Liver (tissue), 9 donors: Measurements from ENCODE around the gene SLC22A15. TPM values are rescaled to one million over a fixed set of nuclear protein-coding genes. Genes with fewer than 3 reads are reported as not detected.

Experiments used
- DNase-seq: peaks from one replicate; pipeline ENCODE4 v3.0.0-alpha.2; 2017; ENCODE audit warnings: low spot score
- H3K27ac ChIP-seq, 2 donors: one replicate each; pipeline ENCODE4 v1.7.0; 2013; ENCODE audit warnings: inconsistent platforms in 2 of 2, low read length in 2 of 2, control low read depth in 1 of 2, low read depth in 1 of 2, mild to moderate bottlenecking in 1 of 2
- H3K27me3 ChIP-seq, 4 donors: one replicate each; pipeline versions ENCODE4 v1.6.1 to v1.7.0; 2013; ENCODE audit warnings: low read length in 3 of 4, inconsistent platforms in 1 of 4, mild to moderate bottlenecking in 1 of 4, moderate library complexity in 1 of 4; ENCODE audit not compliant: control insufficient read depth in 4 of 4, insufficient read depth in 4 of 4
- H3K36me3 ChIP-seq, 4 donors: one replicate each; pipeline versions ENCODE4 v1.6.1 to v1.7.0; 2013; ENCODE audit warnings: low read length in 3 of 4, mild to moderate bottlenecking in 3 of 4, low read depth in 1 of 4, moderate library complexity in 1 of 4; ENCODE audit not compliant: control insufficient read depth in 4 of 4, insufficient read depth in 3 of 4
- H3K4me1 ChIP-seq, 4 donors: one replicate each; pipeline versions ENCODE4 v1.6.1 to v1.7.0; 2013; ENCODE audit warnings: low read length in 3 of 4, mild to moderate bottlenecking in 3 of 4, moderate library complexity in 1 of 4; ENCODE audit not compliant: control insufficient read depth in 4 of 4, insufficient read depth in 4 of 4
- H3K4me3 ChIP-seq, 3 donors: one replicate each; pipeline versions ENCODE4 v1.6.1 to v1.7.0; 2013; ENCODE audit warnings: low read length in 3 of 3, control low read depth in 1 of 3, low read depth in 1 of 3, mild to moderate bottlenecking in 1 of 3
- H3K9ac ChIP-seq, 2 donors: one replicate each; pipeline ENCODE4 v1.7.0; 2013; ENCODE audit warnings: low read length in 2 of 2, mild to moderate bottlenecking in 2 of 2, moderate library complexity in 2 of 2, control low read depth in 1 of 2, low read depth in 1 of 2
- H3K9me3 ChIP-seq, 4 donors: one replicate each; pipeline versions ENCODE4 v1.6.1 to v1.7.0; 2013; ENCODE audit warnings: low read length in 3 of 4; ENCODE audit not compliant: control insufficient read depth in 4 of 4
- CTCF ChIP-seq: fragments of 150-350 bp; IDR thresholded peaks from 2 replicates; pipeline ENCODE4 v1.5.1; 2017; ENCODE audit warnings: improper control_type of control experiment, low read depth, low read length; ENCODE audit not compliant: missing input control
- EGR1 ChIP-seq, 2 donors: IDR thresholded peaks; 2 replicates each; pipeline ENCODE4 v1.6.1; 2016 to 2018; ENCODE audit warnings: antibody characterized with exemption in 2 of 2, low read depth in 2 of 2
- FOXA1 ChIP-seq: IDR thresholded peaks from 2 replicates; pipeline ENCODE4 v1.6.1; 2016; ENCODE audit warnings: antibody characterized with exemption
- HNF4A ChIP-seq, 2 donors: conservative IDR thresholded peaks; 2 replicates each; pipeline ENCODE4 v1.6.1; 2016; ENCODE audit warnings: antibody characterized with exemption in 2 of 2, mild to moderate bottlenecking in 2 of 2
- HNF4G ChIP-seq: IDR thresholded peaks from 2 replicates; pipeline ENCODE4 v1.6.1; 2016; ENCODE audit warnings: antibody characterized with exemption
- JUND ChIP-seq, 2 donors: IDR thresholded peaks; 2 replicates each; pipeline ENCODE4 v1.6.1; 2016; ENCODE audit warnings: antibody characterized with exemption in 2 of 2
- NR2F2 ChIP-seq: IDR thresholded peaks from 2 replicates; pipeline ENCODE4 v1.6.1; 2016; ENCODE audit warnings: antibody characterized with exemption
- RAD21 ChIP-seq, 2 donors: IDR thresholded peaks; 2 replicates each; pipeline ENCODE4 v1.6.1; 2016; ENCODE audit warnings: antibody characterized with exemption in 2 of 2, mild to moderate bottlenecking in 2 of 2
- REST ChIP-seq: IDR thresholded peaks from 2 replicates; pipeline ENCODE4 v1.6.1; 2016; ENCODE audit warnings: antibody characterized with exemption, mild to moderate bottlenecking
- RXRA ChIP-seq, 2 donors: IDR thresholded peaks; 2 replicates each; pipeline ENCODE4 v1.6.1; 2017 to 2018; ENCODE audit warnings: antibody characterized with exemption in 2 of 2, mild to moderate bottlenecking in 1 of 2
- SP1 ChIP-seq: IDR thresholded peaks from 2 replicates; pipeline ENCODE4 v1.6.1; 2018; ENCODE audit warnings: antibody characterized with exemption, mild to moderate bottlenecking
- TAF1 ChIP-seq: conservative IDR thresholded peaks from 2 replicates; pipeline ENCODE4 v1.6.1; 2016; ENCODE audit warnings: antibody characterized with exemption, mild to moderate bottlenecking
- YY1 ChIP-seq: IDR thresholded peaks from 2 replicates; pipeline ENCODE4 v1.6.1; 2016; ENCODE audit warnings: antibody characterized with exemption, mild to moderate bottlenecking
- WGBS: extraction: QIAGEN DNeasy Blood & Tissue Kit; methylation state at CpG from one replicate; pipeline ENCODE4 v1.1.7; 2013; 5-methylcytosine and 5-hydroxymethylcytosine counted together
- polyA plus RNA-seq, 2 donors: library from polyadenylated mRNA; stranded (reverse) in 1 of 2; unstranded in 1 of 2; fragments of 200-250 nt in 1 of 2; fragments of >200 nt in 1 of 2; fragmentation: Nextera tagmentation in 1 of 2; extraction: Ambion mirVana in 1 of 2; gene quantifications; one replicate each; pipeline versions ENCODE4 v1.2.1 to v1.2.3, GENCODE V29; 2013 to 2015
- total RNA-seq, 2 donors: library from RNA; depleted of rRNA; stranded (reverse); fragments of >200 nt; gene quantifications; one replicate each; pipeline ENCODE4 v1.2.3, GENCODE V29; 2014
- TF ChIP-seq, protein P1 (sequence below): IDR thresholded peaks from 2 replicates; pipeline ENCODE4 v1.6.1; 2016; ENCODE audit warnings: antibody characterized with exemption
- TF ChIP-seq, protein P2 (sequence below): IDR thresholded peaks from 2 replicates; pipeline ENCODE4 v1.6.1; 2016; ENCODE audit warnings: antibody characterized with exemption
- TF ChIP-seq, protein P3 (sequence below): IDR thresholded peaks from 2 replicates; pipeline ENCODE4 v1.6.1; 2016; ENCODE audit warnings: antibody characterized with exemption
- donor health status: healthy.
- donor health status: healthy.
- donor health status: healthy.
- donor health status: healthy.
- donor health status: healthy.

The SLC22A15 gene
- total and polyA plus RNA-seq, 4 donors, result 0.12 to 3.6 (median 0.83) TPM

DNA sequence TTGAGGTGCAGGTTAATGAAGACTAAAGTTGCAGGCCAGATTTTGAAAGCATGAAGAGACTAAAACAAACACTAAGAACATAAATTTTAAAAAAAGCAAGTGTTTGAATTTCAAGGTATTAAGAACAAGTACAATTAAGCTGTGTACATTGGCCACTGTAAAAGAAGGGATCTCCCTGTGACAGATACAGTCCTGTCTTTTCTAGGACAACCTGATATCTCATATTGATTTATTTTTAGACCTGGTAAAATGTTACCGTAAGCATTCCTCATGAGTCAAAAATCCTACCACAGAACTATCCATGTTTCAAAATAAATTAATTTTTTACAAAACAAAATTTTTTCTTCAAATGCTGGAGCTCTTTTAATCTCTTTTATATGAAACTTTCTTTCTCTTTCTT, 39.4 kb downstream of the SLC22A15 start:
- H3K27me3 ChIP-seq, result no peaks in the 10 kb centered on the region
- H3K9me3 ChIP-seq, result no peaks in the 10 kb centered on the region
- no peak for DNase-seq
- H3K27ac ChIP-seq, result no peak overlapping the region
- no peak overlapping the region for H3K4me3 ChIP-seq
- WGBS, result 43% methylated on average over 1 of the region's 1 CpG
- H3K36me3 ChIP-seq, result no peaks in the 10 kb centered on the region
- TF ChIP-seq NR2F2, result no peak
- TF ChIP-seq EGR1 (IDR thresholded peaks at IDR 0.05; ENCODE audit: low read depth in 2 of 2), result no peak
- TF ChIP-seq YY1, result no peak
- no peak for TF ChIP-seq JUND (IDR thresholded peaks at IDR 0.05)
- TF ChIP-seq HNF4G, result no peak
- no peak for TF ChIP-seq TAF1
- TF ChIP-seq RAD21 (IDR thresholded peaks at IDR 0.05), result no peak
- TF ChIP-seq, protein P1, sequence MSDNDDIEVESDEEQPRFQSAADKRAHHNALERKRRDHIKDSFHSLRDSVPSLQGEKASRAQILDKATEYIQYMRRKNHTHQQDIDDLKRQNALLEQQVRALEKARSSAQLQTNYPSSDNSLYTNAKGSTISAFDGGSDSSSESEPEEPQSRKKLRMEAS, result no peak
- TF ChIP-seq SP1, result no peak
- TF ChIP-seq RXRA (IDR thresholded peaks at IDR 0.05), result no peak
- no peak for TF ChIP-seq HNF4A (conservative IDR thresholded peaks at IDR 0.05)
- no peak for TF ChIP-seq REST
- H3K4me1 ChIP-seq, result no peaks in the 10 kb centered on the region
- no peak overlapping the region for H3K9ac ChIP-seq

- Histone ChIP-seq H3K9me3 (no peaks in the 10 kb centered on the region), H3K27me3 (no peaks in the 10 kb centered on the region), H3K4me1 (no peaks in the 10 kb centered on the region), H3K36me3 (no peaks in the 10 kb centered on the region), H3K4me3 (no peak overlapping the region), H3K9ac (no peak overlapping the region), H3K27ac (no peak overlapping the region)
- TF ChIP-seq HNF4A (conservative IDR thresholded peaks at IDR 0.05), result no peak
- TF ChIP-seq HNF4G, result no peak
- no peak for TF ChIP-seq CTCF
- 85% methylated on average over 5 of the region's 5 CpGs for WGBS
- DNase-seq, result no peak
Observed at GRCh38 chr1:116018007-116018406, 41.7 kb downstream of the SLC22A15 start.

DNA sequence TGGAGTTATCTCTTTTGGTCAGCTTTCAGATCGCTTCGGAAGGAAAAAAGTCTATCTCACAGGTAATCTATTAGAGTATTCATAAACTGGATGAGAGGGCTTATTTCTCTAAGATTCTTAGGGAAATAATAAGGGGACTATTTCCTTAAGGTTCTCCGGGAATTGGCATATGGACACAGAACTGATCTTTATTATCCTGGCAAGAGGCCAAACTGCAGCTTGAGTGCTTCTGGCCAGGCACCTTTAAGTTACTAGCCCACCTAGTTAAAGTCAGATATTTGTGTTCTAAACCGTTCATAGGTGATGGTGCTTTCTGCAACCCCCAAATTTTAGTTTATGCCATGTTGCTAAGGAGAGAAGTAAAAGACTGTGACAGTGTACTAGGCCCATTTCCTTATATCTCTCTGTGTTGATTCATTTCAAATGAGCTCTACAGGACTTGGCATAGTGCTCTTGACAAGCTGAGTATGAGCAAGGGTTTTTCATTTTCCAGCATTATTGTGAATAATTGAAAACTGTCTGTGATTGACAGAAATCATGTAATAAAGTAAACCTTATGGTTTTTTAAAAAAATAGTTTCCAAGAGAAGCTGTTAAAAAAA, 43.4 kb downstream of the SLC22A15 start:
- H3K4me1 ChIP-seq, result no peaks in the 10 kb centered on the region
- H3K27ac ChIP-seq, result no peak overlapping the region
- H3K27me3 ChIP-seq, result no peaks in the 10 kb centered on the region
- TF ChIP-seq, protein P2, sequence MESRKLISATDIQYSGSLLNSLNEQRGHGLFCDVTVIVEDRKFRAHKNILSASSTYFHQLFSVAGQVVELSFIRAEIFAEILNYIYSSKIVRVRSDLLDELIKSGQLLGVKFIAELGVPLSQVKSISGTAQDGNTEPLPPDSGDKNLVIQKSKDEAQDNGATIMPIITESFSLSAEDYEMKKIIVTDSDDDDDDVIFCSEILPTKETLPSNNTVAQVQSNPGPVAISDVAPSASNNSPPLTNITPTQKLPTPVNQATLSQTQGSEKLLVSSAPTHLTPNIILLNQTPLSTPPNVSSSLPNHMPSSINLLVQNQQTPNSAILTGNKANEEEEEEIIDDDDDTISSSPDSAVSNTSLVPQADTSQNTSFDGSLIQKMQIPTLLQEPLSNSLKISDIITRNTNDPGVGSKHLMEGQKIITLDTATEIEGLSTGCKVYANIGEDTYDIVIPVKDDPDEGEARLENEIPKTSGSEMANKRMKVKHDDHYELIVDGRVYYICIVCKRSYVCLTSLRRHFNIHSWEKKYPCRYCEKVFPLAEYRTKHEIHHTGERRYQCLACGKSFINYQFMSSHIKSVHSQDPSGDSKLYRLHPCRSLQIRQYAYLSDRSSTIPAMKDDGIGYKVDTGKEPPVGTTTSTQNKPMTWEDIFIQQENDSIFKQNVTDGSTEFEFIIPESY, result no peak
- TF ChIP-seq REST, result no peak
- TF ChIP-seq HNF4A (conservative IDR thresholded peaks at IDR 0.05), result no peak
- TF ChIP-seq, protein P3, sequence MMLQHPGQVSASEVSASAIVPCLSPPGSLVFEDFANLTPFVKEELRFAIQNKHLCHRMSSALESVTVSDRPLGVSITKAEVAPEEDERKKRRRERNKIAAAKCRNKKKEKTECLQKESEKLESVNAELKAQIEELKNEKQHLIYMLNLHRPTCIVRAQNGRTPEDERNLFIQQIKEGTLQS, result no peak
- no peak for TF ChIP-seq FOXA1
- no peak for TF ChIP-seq EGR1 (IDR thresholded peaks at IDR 0.05; ENCODE audit: low read depth in 2 of 2)
- TF ChIP-seq RXRA (IDR thresholded peaks at IDR 0.05), result no peak
- no peak for TF ChIP-seq NR2F2
- no peak for TF ChIP-seq TAF1
- no peak for DNase-seq
- no peak overlapping the region for H3K4me3 ChIP-seq
- 86% methylated on average over 4 of the region's 4 CpGs for WGBS
- no peak overlapping the region for H3K9ac ChIP-seq
- no peaks in the 10 kb centered on the region for H3K9me3 ChIP-seq
- H3K36me3 ChIP-seq, result no peaks in the 10 kb centered on the region
